ENCODE measurements around the gene SH3D19. TPM values are rescaled to one million over a fixed set of nuclear protein-coding genes. Genes with fewer than 3 reads are reported as not detected.
"Not testable (repeated sequence)": the region's sequence is repeated elsewhere in the genome, so short reads cannot be mapped to it uniquely, and the experiment has no call there.

The SH3D19 gene
- total RNA-seq, 4 donors from 2014 or later = 159 to 290 (median 244) TPM

- Histone ChIP-seq H3K4me1 (peaks cover 0 to 19% (median 0%) of the 10 kb centered on the region in 4 donors), H3K9me3 (no peaks in the 10 kb centered on the region), H3K4me3 (no peak overlapping the region), H3K27ac (no peak overlapping the region), H3K36me3 (no peaks in the 10 kb centered on the region), H3K27me3 (no peaks in the 10 kb centered on the region)
- 68 to 76% methylated on average over 2 of the region's 2 CpGs for WGBS, 2 donors
- TF ChIP-seq EP300 (IDR thresholded peaks at IDR 0.05) = no peak
- no peak for TF ChIP-seq POLR2A (IDR thresholded peaks at IDR 0.05)
- no peak for TF ChIP-seq CTCF (IDR thresholded peaks at IDR 0.05)
- no peak for DNase-seq (ENCODE audit: low spot score in 2 of 2)
Measured at GRCh38 chr4:151256134-151256533, 69.3 kb downstream of the SH3D19 start.

- H3K27me3 ChIP-seq; H3K9me3 ChIP-seq; H3K36me3 ChIP-seq; DNase-seq (ENCODE audit: low spot score in 2 of 2); H3K4me3 ChIP-seq; H3K27ac ChIP-seq: not testable (repeated sequence)
- H3K4me1 ChIP-seq = peaks cover 0 to 19% (median 0%) of the 10 kb centered on the region in 4 donors
- 78 to 93% methylated on average over 9 to 13 of the region's 17 CpGs for WGBS, 2 donors
Measured at GRCh38 chr4:151255680-151256079, 69.7 kb downstream of the SH3D19 start.

GRCh38 chr4:151255226-151255625 lies 70.2 kb downstream of the SH3D19 start:
- not testable (repeated sequence) for H3K9me3 ChIP-seq; DNase-seq (ENCODE audit: low spot score in 2 of 2); H3K27ac ChIP-seq; H3K36me3 ChIP-seq; H3K4me3 ChIP-seq; H3K27me3 ChIP-seq
- 98% methylated on average over 17 of the region's 28 CpGs; no CpG with 5 or more reads in 1 of the 2 donors for WGBS, 2 donors
- peaks cover 0 to 19% (median 0%) of the 10 kb centered on the region in 4 donors for H3K4me1 ChIP-seq

DNA sequence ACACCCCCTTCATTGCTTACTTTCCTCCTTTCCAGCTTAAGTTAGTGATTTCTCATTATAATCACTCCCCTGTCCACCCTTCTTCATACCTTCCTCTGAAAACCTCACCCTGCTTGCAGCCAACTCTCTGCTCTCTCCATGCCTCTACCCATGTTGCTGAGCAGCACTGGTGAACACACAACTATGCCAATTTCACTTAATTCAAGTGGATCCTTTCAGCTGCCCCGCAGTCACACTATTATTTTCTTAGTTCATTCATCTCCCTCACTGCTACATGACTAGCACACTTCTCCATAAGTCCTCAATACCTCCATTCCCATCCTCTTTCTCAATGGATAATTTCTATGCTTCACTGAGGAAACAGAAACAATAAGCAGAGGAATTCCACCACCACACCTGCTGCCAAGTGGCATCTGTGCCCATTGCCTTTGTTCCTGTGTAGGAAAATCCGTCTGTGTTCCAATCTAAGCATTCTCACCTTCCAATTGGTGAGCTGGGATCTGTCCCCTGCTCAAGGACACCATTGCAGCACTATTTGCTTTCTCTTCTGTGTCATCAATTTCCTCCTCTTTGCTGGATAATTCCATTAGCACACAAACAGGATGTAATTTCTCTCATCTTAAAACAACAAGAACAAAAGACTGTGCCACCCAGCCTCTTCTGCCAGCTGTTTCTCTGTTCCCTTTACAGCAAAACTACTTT lies 73.7 kb downstream of the SH3D19 start:
- H3K27me3 ChIP-seq = no peaks in the 10 kb centered on the region
- DNase-seq (ENCODE audit: low spot score in 2 of 2) = no peak
- no peaks in the 10 kb centered on the region for H3K36me3 ChIP-seq
- 32 to 37% methylated on average over 2 of the region's 2 CpGs for WGBS, 2 donors
- H3K9me3 ChIP-seq = no peaks in the 10 kb centered on the region
- peak overlapping the region in 1 of 4 donors; percentile 7 for H3K27ac ChIP-seq
- H3K4me3 ChIP-seq = no peak overlapping the region
- no peak for TF ChIP-seq POLR2A (IDR thresholded peaks at IDR 0.05)
- no peak for TF ChIP-seq EP300 (IDR thresholded peaks at IDR 0.05)
- H3K4me1 ChIP-seq = peaks cover 0 to 7% (median 0%) of the 10 kb centered on the region in 4 donors

DNA sequence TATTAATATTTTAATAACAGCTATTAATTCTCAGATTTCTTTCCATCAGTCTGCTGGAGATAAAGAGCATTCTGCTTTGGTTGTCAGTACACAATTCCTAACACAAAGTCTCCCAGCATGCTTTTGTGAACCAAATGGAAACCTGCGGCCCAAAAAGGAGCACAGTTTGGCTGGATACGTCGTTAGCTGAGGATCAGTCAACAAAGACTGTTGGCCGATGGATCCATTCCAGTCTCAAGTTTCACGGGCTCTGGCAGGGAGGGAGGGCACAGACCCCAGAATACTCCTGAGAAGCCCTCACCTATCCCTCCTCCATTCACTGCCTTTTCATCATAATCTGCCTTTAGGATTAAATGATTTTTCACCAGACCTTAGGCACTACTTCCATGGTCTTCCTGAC lies 74.7 kb downstream of the SH3D19 start:
- WGBS, 2 donors = 61 to 71% methylated on average over 5 of the region's 5 CpGs
- no peak overlapping the region for H3K4me3 ChIP-seq
- no peaks in the 10 kb centered on the region for H3K27me3 ChIP-seq
- H3K4me1 ChIP-seq = no peaks in the 10 kb centered on the region
- no peak for DNase-seq (ENCODE audit: low spot score in 2 of 2)
- TF ChIP-seq CTCF (IDR thresholded peaks at IDR 0.05) = no peak
- TF ChIP-seq EP300 (IDR thresholded peaks at IDR 0.05) = no peak
- no peaks in the 10 kb centered on the region for H3K9me3 ChIP-seq
- no peak overlapping the region for H3K27ac ChIP-seq
- no peaks in the 10 kb centered on the region for H3K36me3 ChIP-seq

DNA sequence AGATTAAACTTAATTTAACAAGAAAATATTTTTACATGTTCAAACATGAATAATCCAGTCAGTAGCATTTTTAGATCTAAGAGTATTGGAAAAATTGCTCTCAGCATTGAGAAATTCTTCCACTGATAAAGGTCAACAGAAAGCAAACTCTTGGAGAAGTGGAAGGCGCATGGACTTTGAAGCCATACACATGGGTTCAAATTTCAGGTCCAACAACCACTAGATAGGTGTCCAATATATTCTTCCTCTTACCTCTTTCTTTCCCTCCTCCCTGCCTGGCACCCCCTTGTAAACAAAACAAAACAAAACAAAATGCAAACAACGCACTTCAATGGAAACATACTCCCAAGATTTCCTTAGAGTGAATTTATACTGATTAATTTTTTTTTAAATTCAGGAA lies 76.9 kb downstream of the SH3D19 start:
- no peak overlapping the region for H3K27ac ChIP-seq
- WGBS, 2 donors = 80 to 89% methylated on average over 2 of the region's 2 CpGs
- TF ChIP-seq EP300 (IDR thresholded peaks at IDR 0.05) = no peak
- TF ChIP-seq CTCF (IDR thresholded peaks at IDR 0.05) = no peak
- no peak for TF ChIP-seq POLR2A (IDR thresholded peaks at IDR 0.05)
- no peaks in the 10 kb centered on the region for H3K36me3 ChIP-seq
- no peak for DNase-seq (ENCODE audit: low spot score in 2 of 2)
- H3K9me3 ChIP-seq = no peaks in the 10 kb centered on the region
- no peak overlapping the region for H3K4me3 ChIP-seq
- H3K27me3 ChIP-seq = no peaks in the 10 kb centered on the region
- peaks cover 0 to 2% (median 0%) of the 10 kb centered on the region in 4 donors for H3K4me1 ChIP-seq

Data from tibial nerve (tissue), 4 donors.